HG03139 (cell line): ENCODE data around the gene EIF4EBP2.

Source experiments
- ATAC-seq: cut with Tn5 transposase; IDR thresholded peaks from one replicate; pipeline ENCODE4 v1.9.1; 2021; ENCODE audit not compliant: unreplicated experiment

Gene EIF4EBP2

GRCh38 chr10:70459774-70460490 lies 56.0 kb downstream of the EIF4EBP2 start:
- ATAC-seq, result no peak

- no peak for ATAC-seq
These were observed 57.7 kb downstream of the EIF4EBP2 start for GRCh38 chr10:70461397-70462348.

GRCh38 chr10:70462349-70462984 lies 58.5 kb downstream of the EIF4EBP2 start:
- no peak for ATAC-seq

- ATAC-seq, result no peak
These were observed 61.3 kb downstream of the EIF4EBP2 start for GRCh38 chr10:70465278-70465677.

- ATAC-seq, result no peak
These were observed 61.9 kb downstream of the EIF4EBP2 start for GRCh38 chr10:70465832-70466231.

GRCh38 chr10:70466951-70467350 lies 63.0 kb downstream of the EIF4EBP2 start:
- no peak for ATAC-seq

GRCh38 chr10:70472799-70473454 lies 69.0 kb downstream of the EIF4EBP2 start:
- ATAC-seq, result no peak

GRCh38 chr10:70474780-70475179 lies 70.8 kb downstream of the EIF4EBP2 start:
- no peak for ATAC-seq

GRCh38 chr10:70475661-70476060 lies 71.7 kb downstream of the EIF4EBP2 start:
- no peak for ATAC-seq

GRCh38 chr10:70476249-70477035 lies 72.5 kb downstream of the EIF4EBP2 start:
- no peak for ATAC-seq

GRCh38 chr10:70477661-70478162 lies 73.8 kb downstream of the EIF4EBP2 start:
- no peak for ATAC-seq
